B cell (primary cell): ENCODE measurements around the gene THBS2. TPM values are rescaled to one million over a fixed set of nuclear protein-coding genes. Genes with fewer than 3 reads are reported as not detected.
"Not testable (repeated sequence)": the region's sequence is repeated elsewhere in the genome, so short reads cannot be mapped to it uniquely, and the experiment has no call there.

Experiments used
- ATAC-seq: fragments of 200-7000 bp; cut with Tn5 transposase; one replicate; pipeline ENCODE4 v1.10.0; 2021; ENCODE audit warnings: low read depth, mild to moderate bottlenecking, moderate number of reproducible peaks, moderate library complexity
- CTCF ChIA-PET: fragments of 350-600 bp; sonication (Branson Sonifier 250); formaldehyde crosslinking; loops from one replicate; lab custom pipeline; 2021; ENCODE audit warnings: antibody characterized with exemption, inconsistent platforms; lab: Charles Lee
- POLR2A ChIA-PET: fragments of 350-600 bp; sonication (Branson Sonifier 250); formaldehyde crosslinking; loops from one replicate; lab custom pipeline; 2021; ENCODE audit warnings: antibody characterized with exemption; lab: Charles Lee
- DNase-seq: peaks from one replicate; pipeline ENCODE4 v3.0.0; 2013
- H2AFZ ChIP-seq: 2 replicates; pipeline ENCODE4 v1.6.1; 2012; ENCODE audit warnings: mild to moderate bottlenecking, low read depth, low read length; ENCODE audit not compliant: insufficient read depth, poor library complexity, severe bottlenecking
- H3K27ac ChIP-seq, 2 donors: 1 replicate in 1 of 2; 2 replicates in 1 of 2; pipeline ENCODE4 v1.5.1; 2012 to 2013; ENCODE audit warnings: low read length in 2 of 2, mild to moderate bottlenecking in 2 of 2, moderate library complexity in 1 of 2
- H3K27me3 ChIP-seq, 4 experiments: fragments of 200-600 bp in 1 of 4; sonication (generic) in 1 of 4; replicated peaks in 1 of 4; 1 replicate in 2 of 4; 2 replicates in 2 of 4; pipeline versions ENCODE4 v1.6.1 to v1.7.0; 2013 to 2016; ENCODE audit warnings: low read length in 3 of 4, mild to moderate bottlenecking in 2 of 4, mixed read lengths in 1 of 4, moderate library complexity in 1 of 4; ENCODE audit not compliant: insufficient read depth in 4 of 4, control insufficient read depth in 3 of 4; ENCODE audit errors: control extremely low read depth in 1 of 4
- H3K36me3 ChIP-seq, 2 experiments: replicated peaks in 1 of 2; 1 replicate in 1 of 2; 2 replicates in 1 of 2; pipeline versions ENCODE4 v1.6.1 to v1.7.1; 2013; ENCODE audit warnings: low read length in 1 of 2; ENCODE audit not compliant: insufficient read depth in 2 of 2, control insufficient read depth in 1 of 2; ENCODE audit errors: control extremely low read depth in 1 of 2, extremely low read depth in 1 of 2
- H3K4me1 ChIP-seq, 2 donors: fragments of 200-600 bp in 1 of 2; sonication (generic) in 1 of 2; 1 replicate in 1 of 2; 2 replicates in 1 of 2; pipeline versions ENCODE4 v1.5.1 to v1.6.1; 2013 to 2017; ENCODE audit warnings: low read length in 2 of 2; ENCODE audit not compliant: control insufficient read depth in 2 of 2, insufficient read depth in 2 of 2
- H3K4me2 ChIP-seq: replicated peaks from 2 replicates; pipeline ENCODE3; 2012; ENCODE audit warnings: mild to moderate bottlenecking, low read depth, low read length; ENCODE audit not compliant: poor library complexity, severe bottlenecking
- H3K4me3 ChIP-seq, 5 experiments: fragments of 200-600 bp in 1 of 5; sonication (generic) in 1 of 5; 1 replicate in 3 of 5; 2 replicates in 2 of 5; pipeline versions ENCODE4 v1.5.1 to v1.7.0; 2011 to 2016; ENCODE audit warnings: low read length in 4 of 5, mild to moderate bottlenecking in 4 of 5, low read depth in 2 of 5, control low read depth in 1 of 5, moderate library complexity in 1 of 5; ENCODE audit not compliant: insufficient read depth in 1 of 5; ENCODE audit errors: control extremely low read depth in 1 of 5, extremely low read depth in 1 of 5
- H3K79me2 ChIP-seq: fragments of 200-600 bp; sonication (generic); one replicate; pipeline ENCODE4 v1.6.0; 2016; ENCODE audit warnings: low read length; ENCODE audit not compliant: control insufficient read depth, insufficient read depth
- H3K9ac ChIP-seq: fragments of 200-600 bp; sonication (generic); 2 replicates; pipeline ENCODE4 v1.6.1; 2017; ENCODE audit warnings: mild to moderate bottlenecking, low read length, moderate library complexity
- H3K9me3 ChIP-seq, 3 donors: one replicate each; pipeline versions ENCODE4 v1.6.1 to v1.7.1; 2013; ENCODE audit warnings: low read length in 2 of 3; ENCODE audit not compliant: control insufficient read depth in 2 of 3, insufficient read depth in 1 of 3; ENCODE audit errors: control extremely low read depth in 1 of 3
- H4K20me1 ChIP-seq: 2 replicates; pipeline ENCODE4 v1.6.0; 2012; ENCODE audit warnings: mild to moderate bottlenecking, low read length; ENCODE audit not compliant: insufficient read depth, control insufficient read depth, poor library complexity, severe bottlenecking
- H3K27ac Mint-ChIP-seq: one replicate; pipeline ENCODE4 v1.8.0; 2021; ENCODE audit warnings: mixed read lengths
- H3K27me3 Mint-ChIP-seq: one replicate; pipeline ENCODE4 v1.8.0; 2021; ENCODE audit warnings: mixed read lengths
- H3K4me1 Mint-ChIP-seq: one replicate; pipeline ENCODE4 v1.8.0; 2021; ENCODE audit warnings: mixed read lengths
- H3K4me3 Mint-ChIP-seq: one replicate; pipeline ENCODE4 v1.8.0; 2021; ENCODE audit warnings: mixed read lengths
- H3K9me3 Mint-ChIP-seq: one replicate; pipeline ENCODE4 v1.8.0; 2022; ENCODE audit warnings: mixed read lengths; ENCODE audit not compliant: insufficient read depth
- CTCF ChIP-seq: fragments of 200-600 bp; IDR thresholded peaks from one replicate; pipeline ENCODE4 v1.8.0; 2022; ENCODE audit warnings: antibody characterized with exemption, mild to moderate bottlenecking
- EZH2 ChIP-seq: IDR thresholded peaks from 2 replicates; pipeline ENCODE4 v1.6.1; 2012; ENCODE audit warnings: borderline replicate concordance, low read depth, mild to moderate bottlenecking, moderate library complexity, low read length; ENCODE audit not compliant: insufficient read depth, poor library complexity, severe bottlenecking
- WGBS: methylation state at CpG from one replicate; pipeline ENCODE4 v1.1.5; 2013; ENCODE audit warnings: missing lambda C conversion rate; ENCODE audit not compliant: insufficient coverage; 5-methylcytosine and 5-hydroxymethylcytosine counted together
- intact Hi-C: fragments of 100-400 bp; cut with micrococcal nuclease; formaldehyde crosslinking; loops from one replicate; pipeline ENCODE4 v1.10.0; 2022
- polyA plus RNA-seq: library from polyadenylated mRNA; depleted of rRNA; stranded (reverse); fragments of >200 nt; gene quantifications from 2 replicates; pipeline ENCODE4 v1.2.3, GENCODE V29; 2012
- total RNA-seq, 2 donors: library from RNA; stranded (reverse); fragments of 120-200 nt in 1 of 2; gene quantifications; 1 replicate in 1 of 2; 2 replicates in 1 of 2; pipeline versions ENCODE4 v1.2.3 to v1.2.4, GENCODE V29; 2013 to 2022

Gene THBS2
- total and polyA plus RNA-seq, 2 donors (not counting 1 experiment from before 2014, with no cell fraction given): not detected

DNA sequence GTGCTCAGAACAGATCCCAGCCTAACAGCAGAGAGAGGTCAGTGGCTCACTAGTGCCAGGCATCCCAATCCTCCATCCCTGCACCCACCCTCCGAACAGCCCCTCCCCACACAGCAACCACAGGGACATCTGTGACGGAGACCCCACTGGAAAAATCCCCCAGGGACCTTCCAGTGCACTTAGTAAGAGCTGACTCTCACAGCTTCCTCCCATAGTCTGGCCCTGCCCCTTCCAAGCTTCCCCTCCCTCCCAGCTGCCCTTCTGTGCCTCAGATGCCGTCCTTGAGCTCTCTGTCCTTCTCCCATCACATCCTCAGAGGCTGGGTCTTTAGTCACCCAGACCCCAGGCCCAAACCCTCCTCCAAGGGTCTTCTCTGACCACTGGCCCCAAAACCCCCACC is 9.7 kb upstream of the THBS2 start:
- CTCF ChIA-PET: no interaction called here
- ATAC-seq: no peak
- H4K20me1 ChIP-seq: no peaks in the 10 kb centered on the region
- Mint-ChIP-seq H3K4me1 (no peaks in the 10 kb centered on the region), H3K4me3 (no peak overlapping the region), H3K9me3 (no peaks in the 10 kb centered on the region), H3K27ac (no peak overlapping the region), H3K27me3 (no peaks in the 10 kb centered on the region)
- 37% methylated on average over 3 of the region's 3 CpGs for WGBS
- H3K9ac ChIP-seq: no peak overlapping the region
- no peak for DNase-seq
- no peak overlapping the region for H3K4me3 ChIP-seq
- H3K27ac ChIP-seq: no peak overlapping the region
- no peaks in the 10 kb centered on the region for H3K4me1 ChIP-seq
- H3K27me3 ChIP-seq: no peaks in the 10 kb centered on the region
- H3K4me2 ChIP-seq: no peak overlapping the region
- POLR2A ChIA-PET: no interaction called here
- H2AFZ ChIP-seq: no peak overlapping the region
- TF ChIP-seq EZH2 (no peak), CTCF (no peak)
- no peaks in the 10 kb centered on the region for H3K79me2 ChIP-seq
- intact Hi-C loops: no loop called here
- peaks cover 0 to 6% (median 0%) of the 10 kb centered on the region in 3 donors for H3K9me3 ChIP-seq
- no peaks in the 10 kb centered on the region for H3K36me3 ChIP-seq

DNA sequence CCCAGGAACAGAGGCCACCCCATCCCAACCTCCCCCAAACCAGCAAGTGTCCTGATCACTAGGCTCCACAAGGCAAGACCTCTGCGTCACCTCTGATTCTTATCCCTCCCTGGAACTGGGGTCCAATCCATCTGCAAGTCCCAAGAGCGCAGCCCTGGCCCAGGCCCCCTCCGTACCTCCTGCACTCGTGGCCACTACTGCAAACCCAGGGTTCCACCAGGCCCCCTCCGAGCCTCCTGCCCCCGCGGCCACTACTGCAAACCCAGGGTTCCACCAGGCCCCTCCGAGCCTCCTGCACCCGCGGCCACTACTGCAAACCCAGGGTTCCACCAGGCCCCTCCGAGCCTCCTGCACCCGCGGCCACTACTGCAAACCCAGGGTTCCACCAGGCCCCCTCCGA is 9.0 kb upstream of the THBS2 start:
- H3K4me3 Mint-ChIP-seq, POLR2A ChIA-PET, H3K4me2 ChIP-seq, H3K4me1 Mint-ChIP-seq, H2AFZ ChIP-seq, ATAC-seq, DNase-seq, H3K36me3 ChIP-seq, H3K9me3 Mint-ChIP-seq, H3K27ac Mint-ChIP-seq, intact Hi-C loops, H4K20me1 ChIP-seq, H3K9ac ChIP-seq, H3K4me3 ChIP-seq, H3K79me2 ChIP-seq, H3K4me1 ChIP-seq, CTCF ChIA-PET, H3K27ac ChIP-seq, H3K27me3 Mint-ChIP-seq, H3K27me3 ChIP-seq, H3K9me3 ChIP-seq: not testable (repeated sequence)
- WGBS: 91% methylated on average over 10 of the region's 14 CpGs
